H1 (cell line): ENCODE measurements around the gene UMAD1. TPM values are rescaled to one million over a fixed set of nuclear protein-coding genes. Genes with fewer than 3 reads are reported as not detected.

Source experiments
- CTCF ChIA-PET: fragments of 300-600 bp; sonication (Branson Sonifier 250); formaldehyde crosslinking; loops from one replicate; lab custom pipeline; 2021; ENCODE audit not compliant: partially characterized antibody; lab: Charles Lee
- POLR2A ChIA-PET: fragments of 300-600 bp; sonication (Branson Sonifier 250); formaldehyde crosslinking; loops from one replicate; lab custom pipeline; 2021; ENCODE audit warnings: inconsistent platforms; ENCODE audit not compliant: partially characterized antibody; lab: Charles Lee
- DNase-seq, 2 experiments: peaks; one replicate each; pipeline versions ENCODE4 v3.0.0 to v3.0.0-alpha.2; 2010 to 2022; ENCODE audit warnings: low spot score in 2 of 2, low read depth in 1 of 2, mixed read lengths in 1 of 2
- FAIRE-seq: peaks from 2 replicates; lab custom pipeline; 2011; peaks lifted over from hg19 to GRCh38; lab: Jason Lieb, UNC
- H2AFZ ChIP-seq: 2 replicates; pipeline ENCODE4 v1.8.1; 2012; ENCODE audit warnings: low read length, inconsistent platforms
- H2AK5ac ChIP-seq: 2 replicates; pipeline ENCODE4 v1.6.1; 2013; ENCODE audit warnings: low read depth, low read length
- H2BK120ac ChIP-seq: replicated peaks from 2 replicates; pipeline ENCODE3; 2013; ENCODE audit warnings: low read depth, low read length, inconsistent platforms
- H2BK12ac ChIP-seq: 2 replicates; pipeline ENCODE4 v1.6.1; 2013; ENCODE audit warnings: low read depth, low read length
- H2BK15ac ChIP-seq: 2 replicates; pipeline ENCODE4 v1.6.1; 2013; ENCODE audit warnings: low read length
- H2BK20ac ChIP-seq: 2 replicates; pipeline ENCODE4 v1.6.1; 2013; ENCODE audit warnings: low read length
- H2BK5ac ChIP-seq: 2 replicates; pipeline ENCODE4 v1.6.1; 2013; ENCODE audit warnings: low read depth, low read length
- H3K14ac ChIP-seq: 2 replicates; pipeline ENCODE4 v1.6.1; 2013; ENCODE audit warnings: inconsistent platforms; ENCODE audit not compliant: insufficient read length
- H3K18ac ChIP-seq: 2 replicates; pipeline ENCODE4 v1.6.1; 2013; ENCODE audit warnings: low read length; ENCODE audit errors: extremely low read depth
- H3K23ac ChIP-seq: 2 replicates; pipeline ENCODE4 v1.6.1; 2013; ENCODE audit warnings: inconsistent platforms; ENCODE audit not compliant: insufficient read length
- H3K23me2 ChIP-seq: 2 replicates; pipeline ENCODE4 v1.6.1; 2013; ENCODE audit warnings: low read depth, low read length
- H3K27ac ChIP-seq: 2 replicates; pipeline ENCODE4 v1.6.1; 2011; ENCODE audit warnings: low read depth, low read length, inconsistent platforms
- H3K27me3 ChIP-seq, 4 experiments: replicated peaks in 1 of 4; 1 replicate in 1 of 4; 2 replicates in 3 of 4; pipeline versions ENCODE4 v1.6.1 to v1.8.1; 2011 to 2013; ENCODE audit warnings: low read length in 3 of 4, mild to moderate bottlenecking in 3 of 4, inconsistent platforms in 2 of 4, mixed read lengths in 2 of 4, moderate library complexity in 1 of 4; ENCODE audit not compliant: control insufficient read depth in 3 of 4, insufficient read depth in 3 of 4; ENCODE audit errors: extremely low read depth in 1 of 4
- H3K36me3 ChIP-seq, 4 experiments: 2 replicates each; pipeline versions ENCODE4 v1.6.1 to v1.8.1; 2011 to 2013; ENCODE audit warnings: mild to moderate bottlenecking in 4 of 4, low read length in 3 of 4, moderate library complexity in 2 of 4, control low read depth in 1 of 4, inconsistent platforms in 1 of 4; ENCODE audit not compliant: insufficient read depth in 4 of 4, control insufficient read depth in 2 of 4
- H3K4ac ChIP-seq: replicated peaks from 2 replicates; pipeline ENCODE3; 2013; ENCODE audit warnings: low read length, low read depth, mixed read lengths, inconsistent platforms; ENCODE audit not compliant: insufficient read length
- H3K4me1 ChIP-seq, 4 experiments: replicated peaks in 1 of 4; 1 replicate in 1 of 4; 2 replicates in 3 of 4; pipeline versions ENCODE4 v1.6.1 to v1.8.1; 2011 to 2013; ENCODE audit warnings: low read length in 3 of 4, inconsistent platforms in 2 of 4, mixed read lengths in 1 of 4; ENCODE audit not compliant: insufficient read depth in 4 of 4, control insufficient read depth in 3 of 4
- H3K4me2 ChIP-seq, 2 experiments: 2 replicates each; pipeline versions ENCODE4 v1.6.1 to v1.8.1; 2011 to 2013; ENCODE audit warnings: low read depth in 2 of 2, low read length in 2 of 2, control low read depth in 1 of 2, inconsistent platforms in 1 of 2, mild to moderate bottlenecking in 1 of 2; ENCODE audit not compliant: insufficient read depth in 1 of 2
- H3K4me3 ChIP-seq, 4 experiments: fragments of 200-600, 300-600 bp in 1 of 4; sonication (generic), shearing (Covaris generic), sonication (Bioruptor Twin) in 1 of 4; 2 replicates each; pipeline versions ENCODE4 v1.5.1 to v1.8.1; 2011 to 2016; ENCODE audit warnings: low read length in 4 of 4, low read depth in 3 of 4, control low read depth in 2 of 4, inconsistent platforms in 2 of 4, mild to moderate bottlenecking in 2 of 4, mixed read lengths in 1 of 4, moderate library complexity in 1 of 4; ENCODE audit not compliant: insufficient read depth in 2 of 4; ENCODE audit errors: extremely low read depth in 1 of 4
- H3K56ac ChIP-seq: replicated peaks from 2 replicates; pipeline ENCODE3; 2013; ENCODE audit warnings: low read depth, mild to moderate bottlenecking, mixed read lengths, low read length, inconsistent platforms; ENCODE audit not compliant: insufficient read length
- H3K79me1 ChIP-seq: 2 replicates; pipeline ENCODE4 v1.6.1; 2013; ENCODE audit warnings: low read depth, low read length, control low read depth
- H3K79me2 ChIP-seq, 2 experiments: 2 replicates each; pipeline versions ENCODE4 v1.6.1 to v1.8.1; 2012 to 2013; ENCODE audit warnings: low read length in 2 of 2, mild to moderate bottlenecking in 2 of 2, inconsistent platforms in 1 of 2; ENCODE audit not compliant: insufficient read depth in 2 of 2, control insufficient read depth in 1 of 2
- H3K9ac ChIP-seq, 4 experiments: replicated peaks in 1 of 4; 1 replicate in 1 of 4; 2 replicates in 3 of 4; pipeline versions ENCODE4 v1.6.1 to v1.8.1; 2011 to 2013; ENCODE audit warnings: low read depth in 3 of 4, low read length in 3 of 4, control low read depth in 2 of 4, mild to moderate bottlenecking in 2 of 4, moderate library complexity in 2 of 4, inconsistent platforms in 1 of 4; ENCODE audit errors: extremely low read depth in 1 of 4
- H3K9me3 ChIP-seq, 2 experiments: 2 replicates each; pipeline versions ENCODE4 v1.6.1 to v1.8.1; 2012 to 2013; ENCODE audit warnings: mild to moderate bottlenecking in 2 of 2, moderate library complexity in 2 of 2, control low read depth in 1 of 2, inconsistent platforms in 1 of 2, low read depth in 1 of 2, low read length in 1 of 2, mixed read lengths in 1 of 2; ENCODE audit not compliant: insufficient read depth in 2 of 2
- H4K20me1 ChIP-seq, 2 experiments: replicated peaks in 1 of 2; 2 replicates each; pipeline versions ENCODE3 to v1.8.1; 2011 to 2013; ENCODE audit warnings: inconsistent platforms in 2 of 2, low read length in 2 of 2, mild to moderate bottlenecking in 1 of 2; ENCODE audit not compliant: insufficient read depth in 2 of 2, control insufficient read depth in 1 of 2
- H4K5ac ChIP-seq: 2 replicates; pipeline ENCODE4 v1.6.1; 2013; ENCODE audit warnings: low read length, low read depth, mixed read lengths, inconsistent platforms; ENCODE audit not compliant: insufficient read length
- H4K8ac ChIP-seq: 2 replicates; pipeline ENCODE4 v1.8.0; 2013; ENCODE audit warnings: mild to moderate bottlenecking, moderate library complexity, low read length, inconsistent platforms; ENCODE audit not compliant: insufficient read depth; ENCODE audit errors: extremely low read depth
- H4K91ac ChIP-seq: replicated peaks from 2 replicates; pipeline ENCODE3; 2013; ENCODE audit warnings: low read length, mixed read lengths, inconsistent platforms; ENCODE audit not compliant: insufficient read length
- BRCA1 ChIP-seq: IDR thresholded peaks from 2 replicates; pipeline ENCODE4 v1.6.1; 2012; ENCODE audit warnings: low read depth, low read length, improper control_type of control experiment
- NRF1 ChIP-seq: IDR thresholded peaks from 2 replicates; pipeline ENCODE4 v1.6.1; 2011; ENCODE audit warnings: mild to moderate bottlenecking, low read depth, low read length, improper control_type of control experiment
- RAD21 ChIP-seq, 2 experiments: IDR thresholded peaks in 1 of 2; conservative IDR thresholded peaks in 1 of 2; 2 replicates each; pipeline ENCODE4 v1.6.1; 2011; ENCODE audit warnings: low read depth in 2 of 2, low read length in 2 of 2, improper control_type of control experiment in 1 of 2, inconsistent platforms in 1 of 2, mild to moderate bottlenecking in 1 of 2, moderate library complexity in 1 of 2
- WGBS, 2 experiments: shearing (Covaris generic) in 1 of 2; methylation state at CpG; one replicate each; pipeline versions ENCODE4 v1.1.6 to v1.1.7; 2013 to 2015; ENCODE audit warnings: low lambda C conversion rate in 2 of 2, mixed read lengths in 2 of 2, inconsistent platforms in 1 of 2, low coverage in 1 of 2, missing lambda C conversion rate in 1 of 2; ENCODE audit not compliant: insufficient replicate concordance in 2 of 2, insufficient coverage in 1 of 2, insufficient read length in 1 of 2; ENCODE audit errors: extremely low coverage in 1 of 2, missing lambda C conversion rate in 1 of 2; 5-methylcytosine and 5-hydroxymethylcytosine counted together
- polyA plus RNA-seq, 7 experiments: library from polyadenylated mRNA; depleted of rRNA in 3 of 7; stranded (reverse) in 5 of 7; unstranded in 2 of 7; fragments of >200 nt in 5 of 7; fragments of 200-250 nt in 2 of 7; gene quantifications; 1 replicate in 5 of 7; 2 replicates in 1 of 7; 4 replicates in 1 of 7; pipeline versions ENCODE4 v1.2.1 to v1.2.3, GENCODE V29; 2011 to 2013; ENCODE audit warnings: missing spikeins in 2 of 7, mixed read lengths in 2 of 7
- total RNA-seq: library from RNA; stranded (reverse); fragmentation: NEBNext Ultra II Directional; extraction: Animal tissue kit (Norgen Biotek cat#: 25700); gene quantifications from 2 replicates; pipeline ENCODE4 v1.2.1, GENCODE V29; 2021

Gene UMAD1
- total and polyA plus RNA-seq, 2 of the 8 experiments (the other 6 are each of a cell fraction or from before 2014, with no cell fraction given) = 10.4 to 12.3 TPM

DNA sequence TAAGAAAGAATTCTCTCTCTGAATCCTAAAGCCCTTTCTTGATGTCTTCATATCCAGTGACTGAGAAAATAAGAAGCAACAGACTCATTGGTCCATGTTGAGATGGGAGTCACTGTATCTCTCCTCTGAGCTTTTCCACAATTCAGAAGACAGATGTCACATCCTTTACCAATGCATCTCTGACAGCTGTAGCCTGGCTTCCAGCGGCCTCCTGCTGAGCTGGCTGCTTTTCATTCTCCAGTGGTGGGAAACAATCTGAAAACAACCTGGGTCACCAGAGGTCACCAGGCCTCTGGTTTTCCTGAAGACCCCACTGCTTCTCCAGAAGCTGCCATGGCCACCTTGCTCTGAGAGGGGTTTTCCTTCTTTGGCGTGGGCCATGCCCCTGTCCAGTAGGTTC, 96.1 kb downstream of the UMAD1 start:
- no peaks in the 10 kb centered on the region for H3K27me3 ChIP-seq
- no peak overlapping the region for H3K4me3 ChIP-seq
- H3K79me2 ChIP-seq = no peaks in the 10 kb centered on the region
- ChIA-PET CTCF (interaction anchor here (0.7 kb wide), 1 partner anchor 8 kb away, joined by 3 read pairs; no protein-coding TSS in a partner anchor), POLR2A (no interaction called here)
- H3K79me1 ChIP-seq = no peaks in the 10 kb centered on the region
- no peak overlapping the region for H2BK120ac ChIP-seq
- no peak overlapping the region for H2BK20ac ChIP-seq
- no peaks in the 10 kb centered on the region for H4K20me1 ChIP-seq
- H2AFZ ChIP-seq = no peak overlapping the region
- H2BK12ac ChIP-seq = no peak overlapping the region
- H4K91ac ChIP-seq = no peak overlapping the region
- FAIRE-seq = no peak
- no peaks in the 10 kb centered on the region for H3K36me3 ChIP-seq
- H3K27ac ChIP-seq = no peak overlapping the region
- H3K18ac ChIP-seq = no peak overlapping the region
- H3K4me2 ChIP-seq = no peak overlapping the region
- TF ChIP-seq BRCA1 = no peak
- TF ChIP-seq NRF1 = no peak
- TF ChIP-seq RAD21 (IDR thresholded peaks at IDR 0.05 in 1 of 2, conservative IDR thresholded peaks at IDR 0.05 in 1 of 2; ENCODE audit: low read depth in 2 of 2, low read length in 2 of 2) = 0 out of 4 replicates have a peak, but pooled peaks of 1 of the 2 experiments have one; percentile 1
- H3K9ac ChIP-seq = no peak overlapping the region
- H2BK5ac ChIP-seq = no peak overlapping the region
- H3K4ac ChIP-seq = no peak overlapping the region
- H4K5ac ChIP-seq = no peak overlapping the region
- H3K23me2 ChIP-seq = no peaks in the 10 kb centered on the region
- H3K56ac ChIP-seq = no peak overlapping the region
- peaks cover 0 to 7% (median 3%) of the 10 kb centered on the region in 4 experiments; a peak in 1 of 7 replicates for H3K4me1 ChIP-seq
- no peak for DNase-seq
- WGBS, 2 experiments = 82% methylated on average over 2 of the region's 2 CpGs; no CpG with 5 or more reads in 1 of the 2 experiments
- H4K8ac ChIP-seq = no peak overlapping the region
- no peaks in the 10 kb centered on the region; a peak in 1 of 4 replicates for H3K9me3 ChIP-seq
- H2BK15ac ChIP-seq = no peak overlapping the region
- H3K23ac ChIP-seq = no peak overlapping the region
- H2AK5ac ChIP-seq = no peak overlapping the region
- H3K14ac ChIP-seq = no peak overlapping the region
